B cell (primary cell): Measurements from ENCODE around the gene LIMD2.

Experiments
- EZH2 ChIP-seq: IDR thresholded peaks from 2 replicates; pipeline ENCODE4 v1.6.1; 2012; ENCODE audit warnings: borderline replicate concordance, low read depth, mild to moderate bottlenecking, moderate library complexity, low read length; ENCODE audit not compliant: insufficient read depth, poor library complexity, severe bottlenecking
- TF ChIP-seq, protein P1 (sequence below): fragments of 200-600 bp; IDR thresholded peaks from one replicate; pipeline ENCODE4 v1.8.0; 2022; ENCODE audit warnings: antibody characterized with exemption, mild to moderate bottlenecking

DNA sequence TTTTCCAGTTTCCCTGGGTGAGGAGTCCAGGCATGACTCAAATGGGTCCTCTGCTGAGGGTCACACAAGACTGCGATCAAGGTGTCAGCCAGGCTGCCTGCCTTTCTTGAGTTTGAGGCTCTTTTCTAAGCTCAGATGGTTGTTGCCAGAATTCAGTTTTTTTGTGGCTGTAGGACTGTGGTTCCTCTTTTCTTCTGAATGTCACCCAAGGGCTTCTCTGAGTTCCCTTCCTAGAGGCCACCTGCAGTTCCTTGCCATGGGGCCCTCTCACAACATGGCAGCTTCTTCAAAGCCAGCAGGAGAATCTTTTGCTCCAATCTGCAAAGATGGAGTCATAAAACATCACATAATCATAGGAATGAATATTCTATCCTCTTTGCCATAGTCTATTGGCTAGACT, 17.5 kb downstream of the LIMD2 start:
- TF ChIP-seq, protein P1, sequence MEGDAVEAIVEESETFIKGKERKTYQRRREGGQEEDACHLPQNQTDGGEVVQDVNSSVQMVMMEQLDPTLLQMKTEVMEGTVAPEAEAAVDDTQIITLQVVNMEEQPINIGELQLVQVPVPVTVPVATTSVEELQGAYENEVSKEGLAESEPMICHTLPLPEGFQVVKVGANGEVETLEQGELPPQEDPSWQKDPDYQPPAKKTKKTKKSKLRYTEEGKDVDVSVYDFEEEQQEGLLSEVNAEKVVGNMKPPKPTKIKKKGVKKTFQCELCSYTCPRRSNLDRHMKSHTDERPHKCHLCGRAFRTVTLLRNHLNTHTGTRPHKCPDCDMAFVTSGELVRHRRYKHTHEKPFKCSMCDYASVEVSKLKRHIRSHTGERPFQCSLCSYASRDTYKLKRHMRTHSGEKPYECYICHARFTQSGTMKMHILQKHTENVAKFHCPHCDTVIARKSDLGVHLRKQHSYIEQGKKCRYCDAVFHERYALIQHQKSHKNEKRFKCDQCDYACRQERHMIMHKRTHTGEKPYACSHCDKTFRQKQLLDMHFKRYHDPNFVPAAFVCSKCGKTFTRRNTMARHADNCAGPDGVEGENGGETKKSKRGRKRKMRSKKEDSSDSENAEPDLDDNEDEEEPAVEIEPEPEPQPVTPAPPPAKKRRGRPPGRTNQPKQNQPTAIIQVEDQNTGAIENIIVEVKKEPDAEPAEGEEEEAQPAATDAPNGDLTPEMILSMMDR, result no peak
- no peak for TF ChIP-seq EZH2
